Neural cell (in vitro differentiated cells): ENCODE measurements around the gene RWDD1.

ENCODE experiments used
- EZH2 ChIP-seq: fragments of 200-600, 300-800 bp; shearing (Covaris generic), sonication (generic); IDR thresholded peaks from 2 replicates; pipeline ENCODE4 v1.6.1; 2014; ENCODE audit warnings: antibody characterized with exemption, low read length, borderline replicate concordance, mild to moderate bottlenecking; ENCODE audit not compliant: insufficient read depth, poor library complexity, severe bottlenecking
- TF ChIP-seq, protein P1 (sequence below): fragments of 450-650 bp; IDR thresholded peaks from 2 replicates; pipeline ENCODE4 v1.5.1; 2014; ENCODE audit warnings: antibody characterized with exemption, mild to moderate bottlenecking, moderate library complexity; ENCODE audit not compliant: poor library complexity, severe bottlenecking
- TF ChIP-seq, protein P2 (sequence below): IDR thresholded peaks from 2 replicates; pipeline ENCODE4 v1.6.1; 2012; ENCODE audit warnings: borderline replicate concordance

DNA sequence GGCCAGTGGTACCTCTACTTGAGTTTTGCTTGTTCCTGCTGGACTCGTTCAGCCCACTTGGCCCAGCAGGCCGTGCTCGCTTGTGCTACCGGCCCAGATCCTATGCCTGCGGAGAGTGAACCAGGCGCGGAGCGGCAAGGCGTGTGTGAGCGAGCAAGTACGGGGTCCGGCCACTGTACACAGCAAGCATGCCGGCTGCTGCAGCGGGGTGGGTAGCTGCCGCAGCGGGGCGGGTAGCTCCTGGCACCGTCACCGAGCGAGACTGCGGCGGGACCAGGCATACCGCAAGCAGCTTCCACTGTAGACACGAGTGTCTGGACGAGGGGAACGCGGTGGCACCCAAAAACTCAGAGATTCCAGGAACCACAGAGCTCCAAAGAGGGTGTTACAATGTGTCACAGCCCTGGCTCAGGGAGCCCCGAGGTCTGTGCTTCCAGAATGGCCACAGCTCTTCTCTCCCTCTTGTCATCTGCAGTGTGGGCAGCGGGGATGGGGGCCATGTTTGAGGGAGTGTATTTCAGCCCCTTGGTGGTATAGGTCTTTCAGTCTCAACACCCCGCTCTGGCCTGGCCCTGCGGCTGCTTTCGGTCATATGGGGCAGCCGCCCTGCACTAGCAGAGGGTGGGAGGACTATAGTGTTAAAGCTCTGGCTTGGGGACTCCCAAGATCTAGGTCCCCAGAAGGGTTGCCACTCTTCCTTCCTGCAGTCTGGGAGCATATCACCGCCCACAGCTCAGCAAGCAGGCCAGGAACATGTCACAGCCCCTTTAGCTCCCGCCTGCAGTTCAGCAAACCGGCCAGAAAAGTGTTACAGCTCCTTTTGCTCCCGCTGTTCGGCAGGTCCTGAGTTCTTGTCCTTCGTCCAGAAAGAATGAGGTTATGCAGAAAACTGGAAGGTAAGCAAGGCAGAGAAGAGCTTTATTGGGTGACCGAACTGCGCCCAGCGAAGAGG is 6.1 kb upstream of the RWDD1 start:
- TF ChIP-seq, protein P1, sequence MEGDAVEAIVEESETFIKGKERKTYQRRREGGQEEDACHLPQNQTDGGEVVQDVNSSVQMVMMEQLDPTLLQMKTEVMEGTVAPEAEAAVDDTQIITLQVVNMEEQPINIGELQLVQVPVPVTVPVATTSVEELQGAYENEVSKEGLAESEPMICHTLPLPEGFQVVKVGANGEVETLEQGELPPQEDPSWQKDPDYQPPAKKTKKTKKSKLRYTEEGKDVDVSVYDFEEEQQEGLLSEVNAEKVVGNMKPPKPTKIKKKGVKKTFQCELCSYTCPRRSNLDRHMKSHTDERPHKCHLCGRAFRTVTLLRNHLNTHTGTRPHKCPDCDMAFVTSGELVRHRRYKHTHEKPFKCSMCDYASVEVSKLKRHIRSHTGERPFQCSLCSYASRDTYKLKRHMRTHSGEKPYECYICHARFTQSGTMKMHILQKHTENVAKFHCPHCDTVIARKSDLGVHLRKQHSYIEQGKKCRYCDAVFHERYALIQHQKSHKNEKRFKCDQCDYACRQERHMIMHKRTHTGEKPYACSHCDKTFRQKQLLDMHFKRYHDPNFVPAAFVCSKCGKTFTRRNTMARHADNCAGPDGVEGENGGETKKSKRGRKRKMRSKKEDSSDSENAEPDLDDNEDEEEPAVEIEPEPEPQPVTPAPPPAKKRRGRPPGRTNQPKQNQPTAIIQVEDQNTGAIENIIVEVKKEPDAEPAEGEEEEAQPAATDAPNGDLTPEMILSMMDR, result no peak
- no peak for TF ChIP-seq EZH2
- TF ChIP-seq, protein P2, sequence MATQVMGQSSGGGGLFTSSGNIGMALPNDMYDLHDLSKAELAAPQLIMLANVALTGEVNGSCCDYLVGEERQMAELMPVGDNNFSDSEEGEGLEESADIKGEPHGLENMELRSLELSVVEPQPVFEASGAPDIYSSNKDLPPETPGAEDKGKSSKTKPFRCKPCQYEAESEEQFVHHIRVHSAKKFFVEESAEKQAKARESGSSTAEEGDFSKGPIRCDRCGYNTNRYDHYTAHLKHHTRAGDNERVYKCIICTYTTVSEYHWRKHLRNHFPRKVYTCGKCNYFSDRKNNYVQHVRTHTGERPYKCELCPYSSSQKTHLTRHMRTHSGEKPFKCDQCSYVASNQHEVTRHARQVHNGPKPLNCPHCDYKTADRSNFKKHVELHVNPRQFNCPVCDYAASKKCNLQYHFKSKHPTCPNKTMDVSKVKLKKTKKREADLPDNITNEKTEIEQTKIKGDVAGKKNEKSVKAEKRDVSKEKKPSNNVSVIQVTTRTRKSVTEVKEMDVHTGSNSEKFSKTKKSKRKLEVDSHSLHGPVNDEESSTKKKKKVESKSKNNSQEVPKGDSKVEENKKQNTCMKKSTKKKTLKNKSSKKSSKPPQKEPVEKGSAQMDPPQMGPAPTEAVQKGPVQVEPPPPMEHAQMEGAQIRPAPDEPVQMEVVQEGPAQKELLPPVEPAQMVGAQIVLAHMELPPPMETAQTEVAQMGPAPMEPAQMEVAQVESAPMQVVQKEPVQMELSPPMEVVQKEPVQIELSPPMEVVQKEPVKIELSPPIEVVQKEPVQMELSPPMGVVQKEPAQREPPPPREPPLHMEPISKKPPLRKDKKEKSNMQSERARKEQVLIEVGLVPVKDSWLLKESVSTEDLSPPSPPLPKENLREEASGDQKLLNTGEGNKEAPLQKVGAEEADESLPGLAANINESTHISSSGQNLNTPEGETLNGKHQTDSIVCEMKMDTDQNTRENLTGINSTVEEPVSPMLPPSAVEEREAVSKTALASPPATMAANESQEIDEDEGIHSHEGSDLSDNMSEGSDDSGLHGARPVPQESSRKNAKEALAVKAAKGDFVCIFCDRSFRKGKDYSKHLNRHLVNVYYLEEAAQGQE, result no peak
